ACC112 (cell line): ENCODE results near the gene RPL28.

Experiments
- H2AFZ ChIP-seq: fragments of 200-600 bp; sonication (generic); one replicate; pipeline ENCODE4 v1.6.0; 2017; ENCODE audit warnings: antibody characterized with exemption, low read length; ENCODE audit not compliant: unreplicated experiment
- H3K27ac ChIP-seq: fragments of 200-600 bp; sonication (generic); 2 replicates; pipeline ENCODE4 v1.5.1; 2014; ENCODE audit warnings: low read depth, mild to moderate bottlenecking, antibody characterized with exemption, low read length, moderate library complexity
- H3K27me3 ChIP-seq: fragments of 200-600 bp; sonication (generic); 2 replicates; pipeline ENCODE4 v1.6.1; 2014; ENCODE audit warnings: mild to moderate bottlenecking, antibody characterized with exemption, low read length, moderate library complexity, mixed read lengths; ENCODE audit not compliant: insufficient read depth
- H3K36me3 ChIP-seq: fragments of 200-600 bp; sonication (generic); 2 replicates; pipeline ENCODE4 v1.6.1; 2016; ENCODE audit warnings: mild to moderate bottlenecking, antibody characterized with exemption, low read length, moderate library complexity, mixed read lengths; ENCODE audit not compliant: insufficient read depth
- H3K4me1 ChIP-seq: fragments of 200-600 bp; sonication (generic); one replicate; pipeline ENCODE4 v1.6.1; 2016; ENCODE audit warnings: low read length, mixed read lengths; ENCODE audit not compliant: insufficient read depth, unreplicated experiment, control insufficient read depth
- H3K4me3 ChIP-seq: fragments of 200-600 bp; sonication (generic); 2 replicates; pipeline ENCODE4 v1.5.1; 2014; ENCODE audit warnings: mild to moderate bottlenecking, low read depth, low read length
- H3K79me2 ChIP-seq: fragments of 200-600 bp; sonication (generic); one replicate; pipeline ENCODE4 v1.6.0; 2016; ENCODE audit warnings: low read length; ENCODE audit not compliant: control insufficient read depth, unreplicated experiment, insufficient read depth

RPL28 gene

GRCh38 chr19:55345818-55346724 lies 39.7 kb upstream of the RPL28 start:
- H3K27ac ChIP-seq = no peak overlapping the region
- no peaks in the 10 kb centered on the region for H3K79me2 ChIP-seq
- H2AFZ ChIP-seq = no peak overlapping the region
- H3K36me3 ChIP-seq = no peaks in the 10 kb centered on the region
- no peaks in the 10 kb centered on the region for H3K4me1 ChIP-seq
- no peak overlapping the region for H3K4me3 ChIP-seq
- no peaks in the 10 kb centered on the region for H3K27me3 ChIP-seq

- no peak overlapping the region for H2AFZ ChIP-seq
These were observed 38.8 kb upstream of the RPL28 start for GRCh38 chr19:55346725-55347441.

GRCh38 chr19:55347442-55348009 lies 38.2 kb upstream of the RPL28 start:
- no peak overlapping the region for H3K4me3 ChIP-seq
- no peak overlapping the region for H2AFZ ChIP-seq
- H3K79me2 ChIP-seq = no peaks in the 10 kb centered on the region
- H3K36me3 ChIP-seq = no peaks in the 10 kb centered on the region
- no peaks in the 10 kb centered on the region for H3K4me1 ChIP-seq
- H3K27ac ChIP-seq = no peak overlapping the region
- H3K27me3 ChIP-seq = peaks cover 8% of the 10 kb centered on the region

More at GRCh38 chr19:55346725-55347441, 38.8 kb upstream of the RPL28 start:
- H3K36me3 ChIP-seq = no peaks in the 10 kb centered on the region
- H3K79me2 ChIP-seq = no peaks in the 10 kb centered on the region
- no peak overlapping the region for H3K27ac ChIP-seq
- H3K27me3 ChIP-seq = peaks cover 1% of the 10 kb centered on the region; the same call in 1 of the 2 replicates
- no peaks in the 10 kb centered on the region for H3K4me1 ChIP-seq
- H3K4me3 ChIP-seq = no peak overlapping the region

- no peak overlapping the region for H3K4me3 ChIP-seq
- H3K27ac ChIP-seq = no peak overlapping the region
- no peaks in the 10 kb centered on the region for H3K4me1 ChIP-seq
- H3K27me3 ChIP-seq = peaks cover 17% of the 10 kb centered on the region
- H3K79me2 ChIP-seq = no peaks in the 10 kb centered on the region
- H3K36me3 ChIP-seq = no peaks in the 10 kb centered on the region
- H2AFZ ChIP-seq = no peak overlapping the region
These were observed 37.3 kb upstream of the RPL28 start for GRCh38 chr19:55348317-55349034.

- Histone ChIP-seq H2AFZ (no peak overlapping the region), H3K27ac (no peak overlapping the region), H3K27me3 (peaks cover 35% of the 10 kb centered on the region), H3K4me3 (no peak overlapping the region), H3K36me3 (no peaks in the 10 kb centered on the region), H3K79me2 (no peaks in the 10 kb centered on the region), H3K4me1 (no peaks in the 10 kb centered on the region)
These were observed 35.0 kb upstream of the RPL28 start for GRCh38 chr19:55350620-55351315.

- no peak overlapping the region for H3K4me3 ChIP-seq
- no peaks in the 10 kb centered on the region for H3K4me1 ChIP-seq
- no peaks in the 10 kb centered on the region for H3K36me3 ChIP-seq
- H2AFZ ChIP-seq = no peak overlapping the region
- H3K79me2 ChIP-seq = no peaks in the 10 kb centered on the region
- H3K27ac ChIP-seq = no peak overlapping the region
- peaks cover 35% of the 10 kb centered on the region for H3K27me3 ChIP-seq
These were observed 33.7 kb upstream of the RPL28 start for GRCh38 chr19:55352040-55352439.

GRCh38 chr19:55352549-55353145 lies 33.1 kb upstream of the RPL28 start:
- Histone ChIP-seq H3K4me3 (no peak overlapping the region), H3K4me1 (no peaks in the 10 kb centered on the region), H3K79me2 (no peaks in the 10 kb centered on the region), H3K27me3 (peaks cover 35% of the 10 kb centered on the region), H2AFZ (no peak overlapping the region), H3K27ac (no peak overlapping the region), H3K36me3 (no peaks in the 10 kb centered on the region)

GRCh38 chr19:55353356-55353802 lies 32.4 kb upstream of the RPL28 start:
- H3K79me2 ChIP-seq = no peaks in the 10 kb centered on the region
- H3K27me3 ChIP-seq = peaks cover 35% of the 10 kb centered on the region
- peak overlapping the region; percentile 59 for H3K4me3 ChIP-seq
- H3K4me1 ChIP-seq = no peaks in the 10 kb centered on the region
- no peak overlapping the region for H3K27ac ChIP-seq
- H3K36me3 ChIP-seq = no peaks in the 10 kb centered on the region
- H2AFZ ChIP-seq = no peak overlapping the region

GRCh38 chr19:55353803-55354697 lies 31.7 kb upstream of the RPL28 start:
- H3K36me3 ChIP-seq = no peaks in the 10 kb centered on the region
- H3K79me2 ChIP-seq = no peaks in the 10 kb centered on the region
- H3K27me3 ChIP-seq = peaks cover 35% of the 10 kb centered on the region
- no peak overlapping the region for H3K27ac ChIP-seq
- H3K4me1 ChIP-seq = no peaks in the 10 kb centered on the region
- peak overlapping the region; percentile 59 for H3K4me3 ChIP-seq
- H2AFZ ChIP-seq = no peak overlapping the region
